HG03442 (cell line): Measurements from ENCODE around the gene CD40.

Source experiments
- ATAC-seq: cut with Tn5 transposase; IDR thresholded peaks from one replicate; pipeline ENCODE4 v1.9.1; 2021; ENCODE audit warnings: mild to moderate bottlenecking, moderate library complexity; ENCODE audit not compliant: unreplicated experiment

The CD40 gene

DNA sequence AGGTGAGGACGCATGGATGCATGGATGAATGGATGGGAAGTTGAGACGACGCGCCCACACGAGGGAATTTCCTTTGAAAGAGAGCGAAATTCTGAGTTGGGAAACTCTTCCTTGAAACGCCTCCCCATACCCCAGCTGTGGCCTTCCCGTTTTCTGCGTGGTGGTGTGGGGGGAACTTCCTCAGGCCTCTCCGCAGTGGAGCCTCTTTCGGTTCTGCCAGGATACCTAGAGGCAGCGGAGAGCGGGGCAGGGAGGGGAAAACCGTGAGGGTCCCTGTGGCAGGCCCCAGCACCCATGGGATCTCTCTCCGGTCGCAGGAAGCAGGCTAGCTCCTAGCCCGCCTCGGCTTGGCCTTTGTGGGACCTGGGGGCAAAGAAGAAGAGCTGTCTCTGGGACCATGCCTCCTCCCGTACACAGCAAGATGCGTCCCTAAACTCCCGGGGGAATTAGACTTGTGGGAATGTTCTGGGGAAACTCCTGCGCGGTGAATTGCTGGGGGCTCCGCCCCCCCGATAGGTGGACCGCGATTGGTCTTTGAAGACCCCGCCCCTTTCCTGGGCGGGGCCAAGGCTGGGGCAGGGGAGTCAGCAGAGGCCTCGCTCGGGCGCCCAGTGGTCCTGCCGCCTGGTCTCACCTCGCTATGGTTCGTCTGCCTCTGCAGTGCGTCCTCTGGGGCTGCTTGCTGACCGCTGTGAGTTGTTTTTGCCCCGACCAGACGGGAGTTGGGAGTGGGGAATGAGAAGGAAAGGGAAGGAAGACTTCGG is at the start of gene CD40:
Gene CD40 (plus strand): TSS at position 611 of the 764 bp plus-strand sequence. CDS start 30 bp downstream, at position 641.
- peak; percentile 67 for ATAC-seq

- ATAC-seq = no peak
These were observed 47.8 kb upstream of the CD40 start for GRCh38 chr20:46070215-46070900.

GRCh38 chr20:46071573-46071972 is 46.5 kb upstream of the CD40 start:
- ATAC-seq = no peak

- ATAC-seq = no peak
These were observed 45.1 kb upstream of the CD40 start for GRCh38 chr20:46073024-46073423.

- no peak for ATAC-seq
These were observed 44.7 kb upstream of the CD40 start for GRCh38 chr20:46073443-46073842.

GRCh38 chr20:46074006-46074405 is 44.1 kb upstream of the CD40 start:
- ATAC-seq = no peak

DNA sequence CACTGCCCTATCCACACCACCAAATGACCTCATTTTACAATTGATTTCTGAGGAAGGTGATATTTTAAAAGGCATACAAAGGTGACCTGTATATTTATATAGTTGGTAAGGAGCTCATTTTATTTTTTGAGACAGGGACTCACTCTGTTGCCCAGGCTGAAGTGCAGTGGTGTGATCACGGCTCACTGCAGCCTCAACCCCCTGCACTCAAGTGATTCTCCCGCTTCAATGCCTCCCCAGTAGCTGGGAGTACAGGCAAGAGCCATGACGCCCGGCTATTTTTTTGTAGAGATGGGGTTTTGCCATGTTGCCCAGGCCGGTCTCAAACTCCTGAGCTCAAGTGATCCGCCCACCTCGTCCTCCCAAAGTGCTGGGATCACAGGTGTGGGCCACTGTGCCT is 41.3 kb upstream of the CD40 start:
- ATAC-seq = no peak

DNA sequence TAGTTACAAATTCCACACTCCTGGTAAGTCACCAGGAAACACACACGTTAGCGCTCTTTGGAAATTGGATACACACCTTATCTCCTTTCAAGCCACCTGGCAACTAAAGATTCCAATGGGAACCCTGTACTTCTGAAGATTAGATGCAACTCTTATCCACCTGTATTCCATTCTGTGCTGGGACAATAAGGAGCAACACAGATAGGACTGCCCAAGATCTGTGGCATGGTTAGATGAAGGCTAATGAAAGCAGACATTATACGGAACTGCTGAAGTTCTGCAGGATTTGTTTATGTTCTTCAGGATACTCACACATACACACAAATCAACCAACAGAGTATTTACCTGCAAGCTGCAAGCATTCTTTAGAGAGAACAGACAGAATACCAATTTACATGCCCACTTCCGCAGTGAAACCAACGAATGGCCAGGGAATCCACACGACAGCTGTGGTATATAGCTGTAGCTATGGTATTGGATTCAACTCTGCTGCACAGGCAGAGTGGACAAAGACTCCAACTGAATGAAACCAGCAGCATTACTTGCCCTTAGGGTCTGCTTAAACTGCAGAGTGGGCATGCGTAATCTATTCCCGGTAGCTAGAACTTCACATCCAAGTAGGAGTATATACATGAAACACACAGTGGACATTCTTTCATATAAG is 40.3 kb upstream of the CD40 start:
- ATAC-seq = no peak

DNA sequence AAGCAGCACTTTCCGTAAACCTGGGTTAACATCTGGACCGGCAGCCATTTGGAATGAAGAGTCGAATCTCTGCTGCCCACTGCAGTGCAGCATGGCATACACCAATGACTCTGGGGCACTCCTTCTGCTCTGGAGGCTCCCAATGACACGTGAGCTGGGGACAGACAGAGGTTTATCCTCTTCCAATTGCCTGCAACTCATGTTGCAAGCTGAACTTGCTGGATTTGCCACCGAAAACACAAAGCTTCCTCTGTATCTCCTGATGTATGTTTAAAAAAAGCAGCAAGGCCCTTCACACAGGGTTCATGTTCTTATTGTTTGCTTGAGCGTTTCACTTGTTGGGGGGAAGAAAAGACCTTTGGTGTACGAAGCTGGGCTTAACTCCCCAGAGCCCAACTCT is 39.2 kb upstream of the CD40 start:
- no peak for ATAC-seq

GRCh38 chr20:46081074-46081473 is 37.0 kb upstream of the CD40 start:
- ATAC-seq = no peak

- ATAC-seq = no peak
These were observed 35.0 kb upstream of the CD40 start for GRCh38 chr20:46083101-46083500.

DNA sequence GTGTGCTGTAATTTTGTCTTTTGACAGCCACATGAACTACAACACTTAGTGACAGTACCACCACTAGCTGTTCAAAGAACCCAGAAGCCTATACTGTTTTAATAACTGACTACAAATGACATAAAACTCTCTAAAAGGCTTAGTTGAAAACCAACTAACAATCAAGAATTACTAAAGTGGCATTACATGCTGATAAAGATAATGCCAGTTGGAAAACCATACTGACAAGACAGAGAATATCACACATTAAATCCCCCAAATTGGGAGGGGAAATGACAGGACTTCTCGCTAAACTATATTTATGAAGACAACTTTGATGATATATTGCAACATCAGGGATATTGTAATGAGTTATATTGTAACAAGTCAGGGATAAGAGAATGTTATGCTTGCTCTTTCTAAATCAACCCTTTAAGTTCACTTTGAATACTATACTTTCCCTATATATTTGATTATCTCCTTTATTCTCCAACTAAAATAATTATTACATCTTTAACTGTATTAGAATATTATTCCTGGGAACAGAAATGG is 34.5 kb upstream of the CD40 start:
- ATAC-seq = no peak

DNA sequence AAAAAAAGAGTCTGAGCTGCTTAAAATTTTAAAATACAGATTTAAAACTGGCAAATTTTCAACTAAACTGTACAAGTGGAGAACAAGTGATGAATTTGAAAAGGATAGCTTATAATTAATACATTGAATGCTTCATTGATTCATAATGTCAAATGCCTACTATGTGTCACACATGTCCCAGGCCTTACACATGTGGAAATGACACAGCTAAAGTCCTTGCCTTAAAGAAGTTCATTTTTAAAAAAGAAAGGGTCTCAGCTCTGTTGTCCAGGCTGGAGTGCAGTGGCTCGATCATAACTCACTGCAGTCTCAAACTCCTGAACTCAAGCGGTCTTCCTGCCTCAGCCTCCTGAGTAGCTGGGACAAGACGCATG is 33.3 kb upstream of the CD40 start:
- ATAC-seq = no peak

DNA sequence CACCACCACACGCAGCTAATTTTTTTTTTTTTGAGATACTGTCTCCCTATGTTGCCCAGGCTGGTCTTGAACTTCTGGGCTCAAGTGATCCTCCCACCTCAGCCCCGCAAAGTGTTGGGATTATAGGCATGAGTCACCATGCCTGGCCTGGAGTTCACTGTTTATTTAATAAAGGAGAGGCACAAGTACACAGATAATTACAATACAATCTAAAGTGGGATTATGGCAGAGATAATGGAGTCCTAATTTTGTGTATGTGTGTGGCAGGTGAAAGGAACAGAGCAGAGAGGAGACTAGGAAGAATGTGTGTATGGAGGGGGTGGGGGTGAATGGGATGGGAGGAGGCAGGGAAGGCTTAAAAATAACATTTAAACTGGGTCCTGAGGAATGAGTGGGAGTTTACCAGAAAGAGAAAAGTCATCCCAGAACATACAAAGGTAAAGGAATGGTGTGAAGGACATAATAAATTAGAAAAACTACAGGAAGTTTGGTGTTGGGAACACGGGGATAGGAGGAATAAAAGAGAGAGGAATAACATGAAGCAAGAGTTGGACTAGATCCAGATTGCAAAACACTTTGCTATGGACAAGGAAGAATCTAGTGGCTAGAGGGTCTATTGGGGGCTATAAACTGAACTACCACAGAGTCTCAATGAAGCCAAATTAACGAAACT is 32.8 kb upstream of the CD40 start:
- ATAC-seq = no peak

DNA sequence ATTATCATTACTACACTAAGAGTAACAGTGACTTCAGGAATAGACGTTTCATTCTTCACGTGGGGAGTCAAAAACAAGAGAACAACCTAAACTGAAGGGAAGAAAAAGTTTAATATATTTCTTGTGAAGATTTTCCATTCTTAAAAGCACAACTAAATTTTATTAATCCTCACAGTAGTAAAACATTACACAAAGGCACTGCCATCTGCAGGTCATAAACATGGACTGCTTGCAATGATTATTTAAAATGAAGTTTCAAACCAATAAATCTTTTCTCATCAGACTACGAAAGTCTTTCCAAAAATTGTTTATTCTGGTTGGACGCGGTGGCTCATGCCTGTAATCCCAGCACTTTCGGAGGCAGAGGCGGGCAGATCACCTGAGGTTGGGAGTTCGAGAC is 31.0 kb upstream of the CD40 start:
- ATAC-seq = no peak

DNA sequence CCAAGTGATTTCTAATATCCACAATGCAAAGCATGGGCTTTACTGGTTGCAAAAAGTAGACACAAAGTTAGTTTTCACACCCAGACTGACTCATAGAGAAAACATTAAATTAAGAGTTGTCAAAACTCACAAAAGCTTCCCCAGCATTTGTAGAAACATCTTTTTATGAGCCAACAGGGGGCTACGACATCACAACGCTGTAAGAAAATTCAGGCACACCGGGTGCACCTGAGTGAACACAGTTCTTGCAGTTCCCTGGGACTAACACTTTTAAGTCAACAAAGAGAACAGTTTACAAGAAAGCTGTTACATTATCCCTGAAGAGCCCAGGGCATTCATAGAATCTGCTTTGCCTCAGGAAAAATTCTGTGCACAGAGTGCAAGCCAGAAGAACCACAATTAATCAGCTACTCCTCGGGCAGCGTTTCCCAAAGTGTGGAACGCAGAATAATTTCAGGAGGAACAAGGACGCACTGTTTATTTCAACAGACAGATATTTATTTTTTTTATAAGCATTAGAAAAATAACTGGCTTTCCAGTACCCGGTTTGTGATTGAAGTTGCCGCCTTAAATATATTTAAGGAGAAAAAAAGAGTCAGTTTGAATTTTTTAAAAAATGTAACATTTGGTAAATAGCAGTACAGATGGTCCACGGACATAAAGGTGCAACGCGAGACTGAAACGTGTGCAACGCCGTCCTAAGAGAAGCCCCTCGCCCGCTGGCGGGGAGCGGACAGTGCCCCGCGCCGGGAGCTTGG is 29.5 kb upstream of the CD40 start:
- ATAC-seq = no peak

GRCh38 chr20:46089167-46089416 is 29.0 kb upstream of the CD40 start:
- ATAC-seq = peak; percentile 24

GRCh38 chr20:46089417-46090388 is 28.4 kb upstream of the CD40 start, which contains the start of gene NCOA5:
TSS of gene NCOA5 (minus strand) at chr20:46089962. CDS start at chr20:46079424, 10,538 bp downstream.
- ATAC-seq = peak; percentile 79
